NCI-H526 (cell line): ENCODE results near the gene ZNF546.
"Not testable (repeated sequence)": the region's sequence is repeated elsewhere in the genome, so short reads cannot be mapped to it uniquely, and the experiment has no call there.

Source experiments
- DNase-seq, 2 experiments: peaks; one replicate each; lab custom pipeline; 2025; lab: John Stamatoyannopoulos, UW

Gene ZNF546

DNA sequence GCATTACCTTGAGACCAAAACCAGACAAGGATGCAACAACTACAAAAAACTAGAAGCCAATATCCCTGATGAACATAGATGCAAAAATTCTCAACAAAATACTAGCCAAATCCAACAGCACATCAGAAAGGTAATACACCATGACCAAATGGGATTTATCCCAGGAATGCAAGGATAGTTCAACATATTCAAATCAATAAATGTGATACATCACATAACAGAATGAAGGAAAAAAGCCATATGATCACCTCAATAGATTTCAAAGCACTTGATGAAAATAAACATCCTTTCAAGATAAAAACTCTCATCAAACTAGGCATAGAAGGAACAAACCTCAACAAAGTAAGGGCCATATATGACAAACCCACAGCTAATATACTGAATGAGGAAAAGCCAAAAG is 10.2 kb upstream of the ZNF546 start:
- DNase-seq: no peak

DNA sequence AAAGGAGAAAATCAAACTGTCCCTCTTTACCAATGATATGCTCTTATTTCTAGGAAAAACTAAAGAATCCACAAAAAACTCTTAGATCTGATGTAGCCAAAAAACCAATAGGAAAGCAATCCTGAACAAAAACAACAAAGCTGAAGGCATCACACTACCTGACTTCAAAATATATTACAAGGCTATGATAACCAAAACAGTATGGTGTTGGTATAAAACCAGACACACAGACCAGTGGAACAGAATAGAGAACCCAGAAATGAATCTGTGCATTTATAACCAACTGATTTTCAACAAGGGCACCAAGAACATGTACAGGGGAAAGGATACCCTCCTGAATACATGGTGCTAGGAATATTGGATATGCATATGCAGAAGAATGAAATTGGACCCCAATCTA is 9.7 kb upstream of the ZNF546 start:
- no peak for DNase-seq

DNA sequence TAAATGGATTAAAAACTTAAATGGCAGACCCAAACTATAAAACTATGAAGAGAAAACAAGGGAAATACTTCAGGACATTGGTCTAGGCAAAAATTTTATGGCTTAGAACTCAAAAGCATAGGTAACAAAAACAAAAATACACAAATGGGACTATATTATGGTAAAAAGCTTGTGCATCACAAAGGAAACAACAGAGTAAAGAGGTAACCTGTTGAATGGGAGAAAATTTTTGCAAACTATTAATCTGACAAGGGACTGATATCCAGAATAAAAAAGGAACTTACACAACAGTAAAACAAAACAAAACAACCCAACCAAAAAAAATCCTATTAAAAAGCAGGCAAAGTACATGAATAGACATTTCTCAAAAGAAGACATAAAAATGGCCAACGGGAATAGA is 9.3 kb upstream of the ZNF546 start:
- DNase-seq: no peak

DNA sequence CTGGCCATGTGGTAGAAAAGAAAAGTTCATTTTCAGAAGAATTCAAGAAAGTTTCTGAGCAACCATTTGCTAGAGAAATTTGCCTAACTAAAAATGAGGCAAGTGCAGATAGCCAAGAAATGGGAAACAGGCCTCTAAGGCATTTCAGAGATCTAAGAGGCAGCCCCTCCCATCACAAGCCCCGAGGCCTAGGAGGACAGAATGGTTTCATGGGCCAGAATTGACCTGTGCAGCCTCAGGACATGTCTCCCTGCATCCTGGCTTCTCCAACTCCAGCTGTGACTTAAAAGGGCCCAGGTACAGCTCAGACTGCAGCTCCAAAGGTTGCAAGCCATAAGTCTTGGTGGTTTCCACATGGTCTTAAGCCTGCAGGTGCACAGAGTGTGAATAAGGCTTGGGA is 3.3 kb upstream of the ZNF546 start:
- no peak for DNase-seq

DNA sequence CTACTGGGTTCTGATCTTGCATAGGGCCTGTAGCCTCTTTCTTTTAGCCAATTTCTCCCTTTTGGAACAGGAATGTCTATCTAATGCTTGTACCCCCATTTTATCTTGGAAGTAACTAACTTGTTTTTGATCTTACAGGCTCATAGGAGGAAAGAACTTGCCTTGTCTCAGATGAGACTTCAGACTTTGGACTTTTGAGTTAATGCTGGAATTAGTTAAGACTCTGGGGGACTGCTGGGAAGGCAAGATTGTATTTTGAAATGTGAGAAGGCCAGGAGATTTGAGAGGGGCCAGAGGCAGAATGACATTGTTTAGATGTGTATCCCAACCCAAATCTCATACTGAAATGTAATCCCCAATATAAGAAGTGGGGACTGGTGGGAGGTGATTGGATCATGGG is 2.5 kb upstream of the ZNF546 start:
- no peak for DNase-seq

DNA sequence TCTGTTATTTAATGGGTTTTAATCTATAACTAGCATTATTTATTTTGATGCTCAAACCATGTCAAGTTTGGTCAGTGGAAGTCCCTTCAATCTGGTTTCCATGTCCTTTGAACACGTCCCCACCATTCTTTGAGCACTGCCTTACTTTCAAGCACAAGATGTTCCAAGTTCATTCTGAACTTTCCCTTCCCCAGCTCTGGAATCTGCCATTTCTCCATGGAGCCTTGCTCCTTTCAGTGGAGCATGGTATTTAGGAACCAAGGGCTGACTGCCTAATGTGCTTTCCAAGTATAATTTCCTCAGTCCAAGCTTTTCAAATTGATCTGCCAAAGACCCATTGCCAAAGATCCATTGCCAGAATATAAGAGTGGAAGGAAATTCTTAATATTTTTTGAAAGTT is 1.1 kb upstream of the ZNF546 start:
- no peak for DNase-seq

DNA sequence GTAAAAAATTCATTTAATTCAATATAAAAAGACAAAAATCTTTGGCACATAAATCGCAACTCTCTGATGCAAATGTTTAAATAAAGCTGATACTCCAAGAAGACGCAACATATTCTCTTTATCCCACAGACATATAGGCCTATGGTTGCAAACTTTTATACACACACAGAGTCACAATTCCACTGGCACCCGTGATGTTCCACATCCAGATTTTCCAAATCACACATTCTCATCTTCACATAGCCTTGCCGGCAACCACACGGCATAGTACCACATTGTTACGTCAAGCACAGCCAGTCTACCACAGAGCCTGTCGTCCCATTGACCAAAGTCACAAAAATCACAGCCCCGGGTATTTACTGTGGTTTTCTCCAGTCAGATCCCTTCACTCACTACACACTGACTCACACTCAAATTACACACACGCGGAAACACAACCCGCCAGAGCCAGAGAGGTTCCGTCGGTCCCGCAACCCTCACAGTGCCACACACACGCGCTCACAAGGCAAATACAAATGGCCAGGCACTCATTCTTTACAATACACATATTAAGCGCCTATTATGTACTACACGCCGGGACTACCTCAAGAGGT is 546 bp upstream of the ZNF546 start:
- DNase-seq: peak; percentile 26 to 58

DNA sequence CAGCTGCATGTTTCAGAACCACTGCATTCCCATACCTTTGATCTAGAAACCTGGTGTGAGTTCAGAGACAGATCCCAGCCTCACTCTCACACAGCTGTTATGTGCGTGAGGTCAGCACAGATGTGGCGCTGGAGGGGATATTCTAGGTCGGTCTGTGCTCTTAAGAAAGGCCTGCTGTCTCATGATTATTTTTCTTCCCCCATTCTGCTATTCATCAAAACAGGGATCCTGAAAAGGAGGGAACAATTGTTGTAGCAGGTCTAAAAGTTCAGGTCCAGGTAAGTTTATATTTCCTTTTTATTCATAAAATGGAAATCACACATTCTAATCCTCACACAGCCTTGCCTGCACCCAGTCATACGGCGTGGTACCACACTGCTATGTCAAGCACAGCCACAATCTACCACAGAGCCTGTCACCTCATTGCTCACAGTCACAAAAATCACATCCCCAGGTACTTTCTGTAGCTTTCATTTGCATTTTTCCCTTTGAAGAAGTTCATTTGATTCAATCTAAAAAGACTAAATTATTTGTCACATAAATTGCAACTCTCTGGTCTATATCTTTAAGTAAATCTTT is 867 bp downstream of the ZNF546 start:
- DNase-seq: no peak

DNA sequence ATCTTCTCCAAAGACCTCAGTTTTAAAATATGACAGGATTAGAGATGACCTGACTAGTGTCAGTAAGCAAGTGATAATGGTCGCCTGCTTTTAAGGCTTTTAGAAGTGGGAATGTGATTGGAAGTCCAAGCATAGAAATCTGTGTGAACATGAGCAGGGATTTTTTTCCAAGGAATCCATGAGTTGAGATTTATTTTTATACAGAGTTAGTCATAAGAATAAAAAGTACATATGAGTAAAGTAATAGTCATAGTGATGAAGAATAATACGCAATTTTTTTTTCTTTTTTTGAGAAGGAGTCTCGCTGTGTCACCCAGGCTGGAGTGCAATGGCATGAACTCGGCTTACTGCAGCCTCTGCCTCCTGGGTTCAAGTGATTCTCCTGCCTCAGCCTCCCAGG is 1.6 kb downstream of the ZNF546 start:
- DNase-seq: no peak

DNA sequence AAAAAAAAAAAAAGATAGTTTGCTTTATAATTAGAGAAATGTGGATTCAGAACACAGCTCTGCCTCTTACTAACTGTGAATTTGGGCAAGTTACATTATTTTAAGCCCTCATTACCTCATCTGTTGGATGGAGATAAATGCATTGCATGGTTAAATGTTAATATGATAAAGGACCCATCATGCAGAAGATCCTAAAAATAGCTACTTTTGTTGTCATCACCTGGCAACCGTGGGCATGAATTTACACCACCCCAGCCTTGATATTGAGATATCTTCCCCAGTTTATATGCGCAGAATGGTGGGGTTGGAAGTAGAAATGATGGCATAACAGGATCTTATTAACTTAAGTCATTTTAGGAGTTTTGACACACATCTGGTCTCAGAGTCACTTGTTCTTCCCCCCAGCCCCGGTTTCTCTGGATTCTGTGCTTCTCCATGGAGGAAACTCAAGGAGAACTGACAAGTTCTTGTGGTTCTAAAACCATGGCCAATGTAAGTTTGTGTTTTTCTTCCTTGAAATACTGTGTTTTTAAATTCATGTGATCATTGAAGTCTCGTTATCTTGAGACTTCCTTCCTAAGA is 8.9 kb downstream of the ZNF546 start:
- DNase-seq: no peak

DNA sequence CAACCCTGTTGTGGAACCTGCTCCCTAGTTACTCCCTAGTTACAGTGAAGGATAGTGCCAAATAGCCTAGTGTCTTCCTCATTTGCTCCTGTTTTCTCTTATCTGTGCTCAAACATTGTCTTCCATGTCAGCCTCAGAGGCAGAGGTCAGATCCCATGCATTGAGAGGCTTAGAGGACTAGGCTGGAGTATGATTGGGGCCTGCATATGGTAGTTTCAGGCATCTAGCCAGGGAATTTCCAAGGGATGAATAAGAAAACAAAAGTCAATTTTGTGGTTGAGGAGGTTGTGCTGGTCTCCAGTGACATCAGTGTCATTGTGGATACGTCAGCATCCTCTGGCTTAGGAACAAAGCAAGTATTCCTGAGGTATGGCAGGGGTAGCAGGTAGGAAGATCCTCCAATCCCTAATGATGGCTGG is 9.4 kb downstream of the ZNF546 start:
- no peak for DNase-seq

DNA sequence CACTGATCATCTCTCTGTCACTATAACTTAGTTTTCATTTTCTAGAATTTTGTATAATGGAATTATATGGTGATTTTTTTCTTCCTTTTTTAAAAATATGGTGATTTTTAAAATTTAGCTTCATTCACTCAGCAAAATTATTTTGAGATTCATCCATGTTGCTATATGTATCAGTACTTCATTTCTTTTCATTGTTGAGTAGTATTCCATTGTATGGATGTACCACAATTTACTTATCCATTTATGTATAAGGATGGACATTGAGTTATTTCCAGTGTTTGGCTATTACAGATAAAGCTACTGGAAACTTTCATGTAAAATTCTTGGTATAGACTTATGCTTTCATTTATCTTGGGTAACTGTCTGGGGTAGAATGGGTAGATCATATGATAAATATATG is 12.8 kb downstream of the ZNF546 start:
- DNase-seq: no peak

DNA sequence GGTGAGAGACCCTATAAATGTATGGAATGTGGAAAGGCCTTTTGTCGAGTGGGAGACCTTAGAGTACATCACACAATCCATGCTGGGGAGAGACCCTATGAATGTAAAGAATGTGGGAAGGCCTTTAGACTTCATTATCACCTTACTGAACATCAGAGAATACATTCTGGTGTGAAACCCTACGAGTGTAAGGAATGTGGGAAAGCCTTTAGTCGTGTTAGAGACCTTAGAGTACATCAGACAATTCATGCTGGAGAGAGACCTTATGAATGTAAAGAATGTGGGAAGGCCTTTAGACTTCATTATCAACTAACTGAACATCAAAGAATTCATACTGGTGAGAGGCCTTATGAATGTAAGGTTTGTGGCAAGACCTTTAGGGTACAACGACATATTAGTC is 17.1 kb downstream of the ZNF546 start:
- no peak for DNase-seq

DNA sequence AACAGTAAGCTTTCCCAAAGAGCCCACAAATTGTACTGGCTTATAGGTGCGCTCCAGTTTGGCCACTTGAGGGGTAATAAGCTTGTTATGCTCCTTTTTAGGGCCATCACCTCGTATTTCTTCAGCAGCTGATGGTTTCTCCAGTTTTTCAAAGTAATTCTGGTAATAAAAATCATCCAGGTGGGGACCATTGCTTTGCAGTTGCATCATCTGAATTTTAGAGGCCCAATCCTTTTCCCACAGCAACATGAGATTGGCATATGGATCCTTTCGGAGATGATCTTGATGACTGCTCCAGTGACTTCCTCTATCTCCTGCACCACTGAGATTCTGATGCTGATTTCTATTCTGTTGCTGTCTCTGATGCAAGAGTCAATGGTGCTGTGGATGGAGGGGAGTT is 27.1 kb downstream of the ZNF546 start:
- no peak for DNase-seq

DNA sequence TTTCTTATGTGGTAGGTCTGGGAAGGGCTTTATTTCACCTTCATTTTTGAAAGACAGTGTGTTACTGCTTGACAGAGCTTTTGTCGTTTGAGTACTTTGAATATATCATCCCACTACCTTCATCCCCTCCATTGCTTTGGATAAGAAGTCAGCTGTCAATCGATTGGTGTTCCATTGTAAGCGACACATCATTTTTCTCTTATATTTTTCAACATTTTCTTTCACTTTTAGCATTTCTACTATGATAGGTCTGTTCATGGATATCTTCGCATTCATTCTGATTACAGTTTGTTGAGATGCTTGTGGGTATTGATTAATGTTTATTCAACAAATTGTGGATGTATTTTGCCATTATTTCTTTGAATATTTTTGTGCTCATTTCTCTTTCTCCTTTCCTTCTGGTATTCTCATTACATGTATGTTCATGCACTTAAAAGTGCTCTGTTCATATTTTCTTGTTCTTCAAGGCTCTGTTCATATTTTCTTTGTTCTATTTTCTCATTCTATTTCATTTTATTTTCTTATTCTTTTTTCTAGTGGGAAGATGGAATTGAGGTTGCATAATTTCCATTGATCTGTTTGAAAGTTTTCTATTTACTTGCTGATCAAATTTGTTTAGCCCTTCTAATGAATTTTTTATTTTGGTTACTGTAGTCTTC is 29.2 kb downstream of the ZNF546 start:
- DNase-seq: no peak

DNA sequence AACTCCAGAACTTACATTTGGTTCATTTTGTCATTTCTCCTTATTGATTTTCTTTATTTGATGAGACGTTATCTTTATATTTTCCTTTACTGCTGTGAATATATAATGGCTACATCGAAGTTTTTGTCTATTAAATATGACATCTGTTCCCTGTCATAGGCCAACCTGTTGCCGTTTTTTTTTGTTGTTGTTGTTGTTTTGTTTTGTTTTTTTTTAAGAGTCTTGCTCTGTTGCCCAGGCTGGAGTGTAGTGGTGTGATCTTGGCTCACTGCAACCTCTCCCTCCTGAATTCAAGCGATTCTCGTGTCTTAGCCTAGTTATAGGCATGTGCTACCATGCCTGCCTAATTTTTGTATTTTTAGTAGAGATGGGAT is 29.7 kb downstream of the ZNF546 start:
- DNase-seq: no peak

DNA sequence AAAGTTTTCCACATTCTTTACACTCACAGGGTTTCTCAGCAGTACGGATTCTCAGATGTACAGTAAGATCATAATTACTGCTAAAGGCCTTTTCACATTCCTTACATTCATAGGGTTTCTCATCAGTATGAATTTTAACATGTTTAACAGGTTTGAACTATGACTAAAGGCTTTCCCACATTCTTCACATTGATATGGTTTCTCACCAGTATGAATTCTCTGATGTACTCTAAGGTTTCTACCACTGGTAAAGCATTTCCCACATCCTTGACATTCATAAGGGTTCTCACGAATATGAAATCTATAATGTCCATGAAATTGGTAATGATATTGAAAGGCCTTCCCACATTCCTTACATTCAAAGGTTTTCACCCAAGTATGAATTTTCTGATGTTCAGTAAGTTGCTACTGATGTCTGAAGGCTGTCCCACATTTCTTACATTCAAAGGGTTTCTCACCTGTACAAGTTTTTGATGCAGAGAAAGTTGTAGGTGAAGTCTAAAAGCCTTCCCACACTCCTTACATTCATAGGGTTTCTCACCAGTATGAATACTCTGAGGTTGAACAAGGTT is 37.2 kb downstream of the ZNF546 start:
- no peak for DNase-seq

DNA sequence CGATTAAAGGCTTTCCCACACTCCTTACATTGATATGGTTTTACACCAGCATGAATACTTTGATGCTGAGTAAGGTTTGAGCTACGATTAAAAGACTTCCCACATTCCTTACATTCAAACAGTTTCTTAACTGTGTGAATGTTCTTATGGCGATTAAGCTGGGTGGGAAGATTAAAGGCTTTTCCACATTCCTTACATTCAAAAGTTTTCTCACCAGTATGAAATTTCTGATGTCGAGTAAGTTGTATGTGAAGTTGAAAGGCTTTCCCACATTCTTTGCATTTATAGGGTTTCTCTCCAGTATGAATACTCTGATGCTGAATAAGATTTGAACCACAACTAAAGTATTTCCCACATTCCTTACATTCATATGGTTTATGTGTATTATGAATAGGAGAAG is 39.1 kb downstream of the ZNF546 start:
- no peak for DNase-seq

DNA sequence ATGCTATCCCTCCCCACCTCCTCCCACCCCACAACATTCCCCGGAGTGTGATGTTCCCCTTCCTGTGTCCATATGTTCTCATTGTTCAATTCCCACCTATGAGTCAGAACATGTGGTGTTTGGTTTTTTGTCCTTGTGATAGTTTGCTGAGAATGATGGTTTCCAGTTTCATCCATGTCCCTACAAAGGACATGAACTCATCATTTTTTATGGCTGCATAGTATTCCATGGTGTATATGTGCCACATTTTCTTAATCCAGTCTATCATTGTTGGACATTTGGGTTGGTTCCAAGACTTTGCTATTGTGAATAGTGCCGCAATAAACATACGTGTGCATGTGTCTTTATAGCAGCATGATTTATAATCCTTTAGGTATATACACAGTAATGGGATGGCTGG is 41.2 kb downstream of the ZNF546 start:
- DNase-seq: not testable (repeated sequence)

DNA sequence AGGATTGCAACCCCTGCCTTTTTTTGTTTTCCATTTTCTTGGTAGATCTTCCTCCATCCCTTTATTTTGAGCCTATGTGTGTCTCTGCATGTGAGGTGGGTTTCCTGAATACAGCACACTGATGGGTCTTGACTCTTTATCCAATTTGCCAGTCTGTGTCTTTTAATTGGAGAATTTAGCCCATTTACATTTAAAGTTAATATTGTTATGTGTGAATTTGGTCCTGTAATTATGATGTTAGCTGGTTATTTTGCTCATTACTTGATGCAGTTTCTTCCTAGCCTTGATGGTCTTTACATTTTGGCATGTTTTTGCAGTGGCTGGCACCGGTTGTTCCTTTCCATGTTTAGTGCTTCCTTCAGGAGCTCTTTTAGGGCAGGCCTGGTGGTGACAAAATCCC is 44.9 kb downstream of the ZNF546 start:
- not testable (repeated sequence) for DNase-seq

DNA sequence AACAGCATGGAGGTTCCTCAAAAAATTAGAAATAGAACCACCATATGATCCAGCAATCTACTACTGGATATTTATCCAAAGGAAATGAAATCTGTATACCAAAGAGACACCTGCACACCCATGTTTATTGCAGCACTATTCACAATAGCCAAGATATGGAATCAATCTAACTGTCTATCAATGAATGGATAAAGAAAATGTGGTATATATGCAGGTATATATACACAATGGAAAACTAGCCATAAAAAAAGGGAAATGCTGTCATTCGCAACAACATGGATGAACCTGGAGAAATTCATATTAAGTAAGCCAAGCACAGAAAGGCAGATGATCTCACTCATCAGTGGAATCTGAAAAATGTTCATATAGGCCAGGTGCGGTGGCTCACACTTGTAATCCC is 56.6 kb downstream of the ZNF546 start:
- no peak for DNase-seq

DNA sequence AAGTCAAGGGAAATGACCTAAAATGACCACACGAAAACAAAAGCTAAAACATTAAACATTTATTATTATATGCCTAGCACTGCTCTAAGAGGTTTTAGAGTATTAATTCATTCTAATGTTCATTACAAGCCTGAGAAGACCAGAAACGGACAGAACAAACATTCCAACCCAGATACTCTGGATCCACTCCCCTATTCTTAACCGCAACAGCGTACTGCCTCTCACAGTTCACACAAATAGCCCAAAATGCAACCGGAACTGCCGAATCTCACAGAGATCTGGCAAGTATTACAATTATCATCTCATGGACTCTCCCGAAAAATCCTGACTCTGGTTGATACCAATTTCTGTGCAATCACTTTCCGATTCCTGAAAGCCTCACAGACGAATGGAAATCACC is 57.8 kb downstream of the ZNF546 start:
- no peak for DNase-seq

DNA sequence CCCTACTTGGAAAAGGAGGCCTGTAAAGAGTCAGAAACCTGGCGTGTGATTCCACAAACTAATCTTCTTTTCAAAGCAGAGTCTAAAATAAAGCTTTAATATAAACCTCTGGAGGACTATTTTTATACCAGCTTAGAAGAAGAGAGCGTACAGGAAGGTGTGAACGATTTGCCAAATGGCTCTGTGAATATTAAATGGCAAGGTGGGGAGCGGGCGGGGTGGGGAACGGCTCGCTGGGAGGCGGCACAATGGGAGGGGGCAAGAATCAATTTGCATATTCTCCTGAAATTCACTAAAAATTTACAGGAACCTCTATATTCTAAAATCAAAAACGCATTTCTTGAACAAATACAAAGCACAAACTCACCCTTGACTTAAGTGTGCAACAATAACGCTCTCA is 58.2 kb downstream of the ZNF546 start:
- no peak for DNase-seq
